Gastrocnemius medialis (tissue), 4 donors: ENCODE results near the gene DNMT1.
"Not testable (repeated sequence)": the region's sequence is repeated elsewhere in the genome, so short reads cannot be mapped to it uniquely, and the experiment has no call there.

Source experiments
- CTCF ChIP-seq, 5 experiments: fragments of 450-650 bp in 3 of 5; fragments of 200-600 bp in 2 of 5; sonication (generic) in 2 of 5; IDR thresholded peaks in 4 of 5; conservative IDR thresholded peaks in 1 of 5; 1 replicate in 4 of 5; 2 replicates in 1 of 5; pipeline ENCODE4 v1.5.1; 2016 to 2019; ENCODE audit warnings: antibody characterized with exemption in 5 of 5, mild to moderate bottlenecking in 3 of 5, moderate library complexity in 3 of 5
- POLR2A ChIP-seq, 2 donors: fragments of 450-650 bp; IDR thresholded peaks; one replicate each; pipeline ENCODE4 v1.6.1; 2017; ENCODE audit warnings: antibody characterized with exemption in 2 of 2, mild to moderate bottlenecking in 2 of 2, moderate library complexity in 2 of 2

- TF ChIP-seq POLR2A (IDR thresholded peaks at IDR 0.05); CTCF (IDR thresholded peaks at IDR 0.05 in 4 of 5, conservative IDR thresholded peaks at IDR 0.05 in 1 of 5): not testable (repeated sequence)
These were observed 28.3 kb downstream of the DNMT1 start for GRCh38 chr19:10166501-10166900.
